GM21515 (cell line): ENCODE results near the gene GTF2B.
"Not testable (repeated sequence)": the region's sequence is repeated elsewhere in the genome, so short reads cannot be mapped to it uniquely, and the experiment has no call there.

Experiments used
- ATAC-seq: cut with Tn5 transposase; IDR thresholded peaks from one replicate; pipeline ENCODE4 v1.9.1; 2021; ENCODE audit not compliant: unreplicated experiment

The GTF2B gene

GRCh38 chr1:88888750-88889149 is 2.6 kb downstream of the GTF2B start:
- no peak for ATAC-seq

- ATAC-seq, result no peak
These were observed 5.4 kb downstream of the GTF2B start for GRCh38 chr1:88885933-88886332.

GRCh38 chr1:88883156-88883555 is 8.2 kb downstream of the GTF2B start:
- ATAC-seq, result no peak

- ATAC-seq, result not testable (repeated sequence)
These were observed 10.7 kb downstream of the GTF2B start for GRCh38 chr1:88880717-88881116.

GRCh38 chr1:88878731-88879130 is 12.6 kb downstream of the GTF2B start:
- no peak for ATAC-seq

GRCh38 chr1:88877911-88878310 is 13.5 kb downstream of the GTF2B start:
- no peak for ATAC-seq

- no peak for ATAC-seq
These were observed 14.0 kb downstream of the GTF2B start for GRCh38 chr1:88877382-88877825.

- no peak for ATAC-seq
These were observed 14.6 kb downstream of the GTF2B start for GRCh38 chr1:88876573-88877365.

- no peak for ATAC-seq
These were observed 15.8 kb downstream of the GTF2B start for GRCh38 chr1:88875595-88875994.

GRCh38 chr1:88873737-88874349 is 17.5 kb downstream of the GTF2B start:
- no peak for ATAC-seq

GRCh38 chr1:88869644-88870043 is 21.7 kb downstream of the GTF2B start:
- ATAC-seq, result not testable (repeated sequence)

- no peak for ATAC-seq
These were observed 23.4 kb downstream of the GTF2B start for GRCh38 chr1:88867743-88868521.

- no peak for ATAC-seq
These were observed 39.9 kb downstream of the GTF2B start for GRCh38 chr1:88851303-88852063.

- ATAC-seq, result no peak
These were observed 43.7 kb downstream of the GTF2B start for GRCh38 chr1:88847643-88848042.

GRCh38 chr1:88825721-88826120 is 65.6 kb downstream of the GTF2B start:
- no peak for ATAC-seq

- ATAC-seq, result not testable (repeated sequence)
These were observed 71.7 kb downstream of the GTF2B start for GRCh38 chr1:88819642-88820041.

GRCh38 chr1:88813471-88813870 is 77.9 kb downstream of the GTF2B start:
- ATAC-seq, result no peak

GRCh38 chr1:88812366-88812765 is 79.0 kb downstream of the GTF2B start:
- ATAC-seq, result no peak

- no peak for ATAC-seq
These were observed 87.9 kb downstream of the GTF2B start for GRCh38 chr1:88803444-88803843.

GRCh38 chr1:88802950-88803349 is 88.4 kb downstream of the GTF2B start:
- no peak for ATAC-seq
